Measurements from ENCODE around the gene TFDP2. TPM values are rescaled to one million over a fixed set of nuclear protein-coding genes. Genes with fewer than 3 reads are reported as not detected.

The TFDP2 gene
- total RNA-seq, 1 donor from 2014 or later = 64.5 TPM

GRCh38 chr3:141942006-141942405 lies 207.3 kb downstream of the TFDP2 start:
- no peak for DNase-seq (ENCODE audit: low read depth, low spot score)
- TF ChIP-seq CTCF (conservative IDR thresholded peaks at IDR 0.05) = no peak
- Mint-ChIP-seq H3K9me3 (no peaks in the 10 kb centered on the region), H3K36me3 (ENCODE audit: low read depth) (no peaks in the 10 kb centered on the region), H3K27me3 (ENCODE audit: low read depth) (no peaks in the 10 kb centered on the region), H3K27ac (ENCODE audit: unreplicated experiment) (no peak overlapping the region), H3K4me3 (no peak overlapping the region), H3K4me1 (no peaks in the 10 kb centered on the region)

GRCh38 chr3:141941093-141941492 lies 208.3 kb downstream of the TFDP2 start:
- Mint-ChIP-seq H3K4me3 (no peak overlapping the region), H3K4me1 (no peaks in the 10 kb centered on the region), H3K36me3 (ENCODE audit: low read depth) (no peaks in the 10 kb centered on the region), H3K27ac (ENCODE audit: unreplicated experiment) (no peak overlapping the region), H3K9me3 (no peaks in the 10 kb centered on the region), H3K27me3 (ENCODE audit: low read depth) (no peaks in the 10 kb centered on the region)
- no peak for TF ChIP-seq CTCF (conservative IDR thresholded peaks at IDR 0.05)
- DNase-seq (ENCODE audit: low read depth, low spot score) = no peak

GRCh38 chr3:141940194-141940776 lies 209.1 kb downstream of the TFDP2 start:
- Mint-ChIP-seq H3K27me3 (ENCODE audit: low read depth) (no peaks in the 10 kb centered on the region), H3K9me3 (no peaks in the 10 kb centered on the region), H3K4me3 (no peak overlapping the region), H3K27ac (ENCODE audit: unreplicated experiment) (no peak overlapping the region), H3K4me1 (no peaks in the 10 kb centered on the region), H3K36me3 (ENCODE audit: low read depth) (no peaks in the 10 kb centered on the region)
- no peak for TF ChIP-seq CTCF (conservative IDR thresholded peaks at IDR 0.05)
- no peak for DNase-seq (ENCODE audit: low read depth, low spot score)

GRCh38 chr3:141939759-141940158 lies 209.6 kb downstream of the TFDP2 start:
- no peak overlapping the region for H3K4me3 Mint-ChIP-seq
- H3K4me1 Mint-ChIP-seq = no peaks in the 10 kb centered on the region
- DNase-seq (ENCODE audit: low read depth, low spot score) = no peak
- no peaks in the 10 kb centered on the region for H3K9me3 Mint-ChIP-seq
- no peaks in the 10 kb centered on the region for H3K27me3 Mint-ChIP-seq (ENCODE audit: low read depth)
- no peaks in the 10 kb centered on the region for H3K36me3 Mint-ChIP-seq (ENCODE audit: low read depth)
- no peak overlapping the region for H3K27ac Mint-ChIP-seq (ENCODE audit: unreplicated experiment)
- no peak for TF ChIP-seq CTCF (conservative IDR thresholded peaks at IDR 0.05)

GRCh38 chr3:141938011-141938500 lies 211.3 kb downstream of the TFDP2 start:
- no peaks in the 10 kb centered on the region for H3K9me3 Mint-ChIP-seq
- DNase-seq (ENCODE audit: low read depth, low spot score) = no peak
- H3K27ac Mint-ChIP-seq (ENCODE audit: unreplicated experiment) = no peak overlapping the region

More at GRCh38 chr3:141938011-141938500, 211.3 kb downstream of the TFDP2 start:
- Mint-ChIP-seq H3K27me3 (ENCODE audit: low read depth) (no peaks in the 10 kb centered on the region), H3K4me3 (no peak overlapping the region), H3K36me3 (ENCODE audit: low read depth) (no peaks in the 10 kb centered on the region), H3K4me1 (peaks cover 7% of the 10 kb centered on the region)
- TF ChIP-seq CTCF (conservative IDR thresholded peaks at IDR 0.05) = no peak
